Neutrophil (primary cell): ENCODE results near the gene C1QL2.

Experiments used
- H3K27ac ChIP-seq: fragments of 200-600 bp; sonication (generic); 2 replicates; pipeline ENCODE4 v1.5.1; 2016; ENCODE audit warnings: mild to moderate bottlenecking, moderate library complexity
- H3K27me3 ChIP-seq: fragments of 200-600 bp; sonication (generic); 2 replicates; pipeline ENCODE4 v1.6.0; 2016; ENCODE audit warnings: mild to moderate bottlenecking
- H3K36me3 ChIP-seq: fragments of 200-600 bp; sonication (generic); 2 replicates; pipeline ENCODE4 v1.5.1; 2017
- H3K4me1 ChIP-seq, 2 experiments: fragments of 200-600 bp in 1 of 2; sonication (generic) in 1 of 2; 1 replicate in 1 of 2; 2 replicates in 1 of 2; pipeline versions ENCODE4 v1.5.1 to v1.6.1; 2013 to 2016; ENCODE audit warnings: low read depth in 1 of 2, low read length in 1 of 2, mild to moderate bottlenecking in 1 of 2, moderate library complexity in 1 of 2; ENCODE audit not compliant: control insufficient read depth in 1 of 2, insufficient read depth in 1 of 2
- H3K4me3 ChIP-seq, 2 experiments: fragments of 200-600 bp in 1 of 2; sonication (generic) in 1 of 2; 1 replicate in 1 of 2; 2 replicates in 1 of 2; pipeline ENCODE4 v1.5.1; 2013 to 2016; ENCODE audit warnings: low read depth in 1 of 2, low read length in 1 of 2, mild to moderate bottlenecking in 1 of 2, moderate library complexity in 1 of 2
- H3K9me3 ChIP-seq: fragments of 200-600 bp; sonication (generic); 2 replicates; pipeline ENCODE4 v1.5.1; 2016
- TF ChIP-seq, protein P1 (sequence below): fragments of 200-600 bp; sonication (generic); IDR thresholded peaks from 2 replicates; pipeline ENCODE4 v1.5.1; 2016; ENCODE audit warnings: antibody characterized with exemption

C1QL2 gene

DNA sequence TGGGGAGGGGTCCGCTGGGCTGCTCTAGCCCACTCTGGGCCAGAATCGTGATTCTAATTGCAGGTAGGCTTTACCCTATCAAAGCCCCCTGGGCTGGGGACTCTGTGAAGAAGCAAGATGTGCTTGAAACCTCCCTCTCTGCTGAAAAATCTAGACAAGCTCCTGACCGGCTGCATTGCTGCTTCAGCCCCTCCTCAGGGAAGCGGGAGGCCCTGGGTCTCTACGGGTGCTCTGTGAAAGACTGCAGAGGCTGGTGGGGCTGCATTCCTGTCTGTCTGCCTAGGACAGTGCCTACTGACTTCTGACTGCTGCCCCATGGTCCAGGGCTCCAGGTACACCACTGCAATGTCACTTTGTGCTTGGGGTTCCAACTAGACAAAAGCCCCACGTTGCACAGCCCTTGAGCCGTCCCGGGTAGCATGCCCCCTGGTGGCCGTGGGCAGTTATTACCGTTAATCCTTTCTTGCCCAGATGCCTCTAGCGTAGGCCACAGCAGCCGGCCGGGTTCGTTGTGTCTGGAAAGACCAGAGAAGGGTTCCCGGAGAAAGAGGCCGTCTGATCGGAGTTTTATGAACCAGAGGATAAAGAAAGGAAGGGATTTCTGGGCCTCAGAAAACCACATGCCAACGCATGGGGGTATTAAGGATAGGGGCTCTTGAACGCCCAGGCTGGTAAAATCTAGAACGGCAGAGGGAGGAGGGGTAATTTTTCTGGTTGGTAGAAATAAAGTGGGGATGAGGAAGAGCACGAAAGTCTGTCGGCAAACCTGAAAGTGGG is 15.9 kb upstream of the C1QL2 start:
- Histone ChIP-seq H3K9me3 (no peaks in the 10 kb centered on the region), H3K27me3 (peaks cover 12% of the 10 kb centered on the region), H3K4me1 (no peaks in the 10 kb centered on the region), H3K36me3 (no peaks in the 10 kb centered on the region), H3K4me3 (no peak overlapping the region), H3K27ac (no peak overlapping the region)
- TF ChIP-seq, protein P1, sequence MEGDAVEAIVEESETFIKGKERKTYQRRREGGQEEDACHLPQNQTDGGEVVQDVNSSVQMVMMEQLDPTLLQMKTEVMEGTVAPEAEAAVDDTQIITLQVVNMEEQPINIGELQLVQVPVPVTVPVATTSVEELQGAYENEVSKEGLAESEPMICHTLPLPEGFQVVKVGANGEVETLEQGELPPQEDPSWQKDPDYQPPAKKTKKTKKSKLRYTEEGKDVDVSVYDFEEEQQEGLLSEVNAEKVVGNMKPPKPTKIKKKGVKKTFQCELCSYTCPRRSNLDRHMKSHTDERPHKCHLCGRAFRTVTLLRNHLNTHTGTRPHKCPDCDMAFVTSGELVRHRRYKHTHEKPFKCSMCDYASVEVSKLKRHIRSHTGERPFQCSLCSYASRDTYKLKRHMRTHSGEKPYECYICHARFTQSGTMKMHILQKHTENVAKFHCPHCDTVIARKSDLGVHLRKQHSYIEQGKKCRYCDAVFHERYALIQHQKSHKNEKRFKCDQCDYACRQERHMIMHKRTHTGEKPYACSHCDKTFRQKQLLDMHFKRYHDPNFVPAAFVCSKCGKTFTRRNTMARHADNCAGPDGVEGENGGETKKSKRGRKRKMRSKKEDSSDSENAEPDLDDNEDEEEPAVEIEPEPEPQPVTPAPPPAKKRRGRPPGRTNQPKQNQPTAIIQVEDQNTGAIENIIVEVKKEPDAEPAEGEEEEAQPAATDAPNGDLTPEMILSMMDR, result peak; percentile 76

DNA sequence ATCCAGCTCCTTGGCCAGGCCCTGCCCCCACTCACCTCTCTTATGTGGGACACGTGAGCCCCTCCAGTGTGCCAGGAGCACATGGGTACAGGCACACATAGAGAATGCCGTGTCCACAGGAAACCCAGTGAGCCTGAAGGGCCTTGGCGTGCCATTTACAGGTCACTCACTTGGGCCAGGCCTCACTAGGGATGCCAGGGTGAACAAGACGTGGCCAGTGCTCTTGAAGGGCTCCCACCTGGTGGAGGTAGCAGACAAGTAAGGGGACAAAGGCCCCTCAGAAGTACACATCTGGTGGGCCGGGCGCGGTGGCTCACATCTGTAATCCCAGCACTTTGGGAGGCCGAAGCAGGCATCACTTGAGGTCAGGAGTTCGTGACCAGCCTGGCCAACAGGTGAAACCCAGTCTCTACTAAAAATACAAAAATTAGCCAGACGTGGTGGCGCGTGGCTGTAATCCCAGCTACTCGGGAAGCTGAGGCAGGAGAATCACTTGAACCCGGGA is 15.1 kb upstream of the C1QL2 start:
- TF ChIP-seq, protein P1, result no peak
- Histone ChIP-seq H3K27ac (no peak overlapping the region), H3K27me3 (peaks cover 20% of the 10 kb centered on the region), H3K36me3 (no peaks in the 10 kb centered on the region), H3K4me1 (no peaks in the 10 kb centered on the region), H3K9me3 (no peaks in the 10 kb centered on the region), H3K4me3 (no peak overlapping the region)

DNA sequence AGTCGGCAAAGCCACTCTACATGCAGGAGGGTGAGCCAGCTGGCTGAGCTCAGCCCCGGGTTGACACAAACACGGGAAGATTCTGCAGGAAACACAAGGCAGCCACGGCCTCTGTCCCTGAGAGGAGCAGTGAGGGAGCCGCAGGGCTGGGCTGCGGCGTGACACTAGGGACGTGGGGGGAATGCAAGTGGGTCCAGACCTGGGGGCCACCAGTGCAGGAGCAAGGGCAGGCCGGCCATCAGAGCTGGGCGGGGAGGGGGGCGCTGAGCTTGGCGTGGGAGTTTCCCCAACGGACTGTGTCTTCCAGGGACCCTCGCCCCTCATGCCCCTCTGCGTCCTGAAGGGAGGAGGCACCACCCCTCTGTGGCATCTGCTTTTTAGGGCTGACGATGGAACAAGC is 12.0 kb upstream of the C1QL2 start:
- no peaks in the 10 kb centered on the region for H3K9me3 ChIP-seq
- no peaks in the 10 kb centered on the region for H3K4me1 ChIP-seq
- TF ChIP-seq, protein P1, result no peak
- H3K27me3 ChIP-seq, result peaks cover 46% of the 10 kb centered on the region
- no peak overlapping the region for H3K4me3 ChIP-seq
- H3K27ac ChIP-seq, result no peak overlapping the region
- H3K36me3 ChIP-seq, result no peaks in the 10 kb centered on the region

DNA sequence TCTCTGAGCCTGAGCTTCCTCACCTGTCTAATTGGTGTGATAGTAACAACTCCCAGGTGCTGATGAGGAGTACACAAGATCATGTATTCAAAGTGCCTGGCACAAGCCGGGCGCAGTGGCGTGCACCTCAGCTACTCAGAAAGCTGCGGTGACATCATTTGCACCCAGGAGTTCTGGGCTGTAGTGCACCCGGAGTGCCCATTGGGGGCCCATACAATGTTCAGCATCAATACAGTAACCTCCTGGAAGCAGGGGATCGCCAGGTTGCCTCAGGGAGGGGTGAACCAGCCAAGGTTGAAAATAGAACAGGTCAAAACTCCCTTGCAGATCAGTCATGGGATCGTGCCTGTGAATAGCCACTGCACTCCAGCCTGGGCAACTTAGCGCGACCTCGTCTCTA is 11.2 kb upstream of the C1QL2 start:
- H3K4me1 ChIP-seq, result no peaks in the 10 kb centered on the region
- no peak overlapping the region for H3K4me3 ChIP-seq
- H3K9me3 ChIP-seq, result no peaks in the 10 kb centered on the region
- H3K27ac ChIP-seq, result no peak overlapping the region
- TF ChIP-seq, protein P1, result no peak
- peaks cover 54% of the 10 kb centered on the region for H3K27me3 ChIP-seq
- no peaks in the 10 kb centered on the region for H3K36me3 ChIP-seq

DNA sequence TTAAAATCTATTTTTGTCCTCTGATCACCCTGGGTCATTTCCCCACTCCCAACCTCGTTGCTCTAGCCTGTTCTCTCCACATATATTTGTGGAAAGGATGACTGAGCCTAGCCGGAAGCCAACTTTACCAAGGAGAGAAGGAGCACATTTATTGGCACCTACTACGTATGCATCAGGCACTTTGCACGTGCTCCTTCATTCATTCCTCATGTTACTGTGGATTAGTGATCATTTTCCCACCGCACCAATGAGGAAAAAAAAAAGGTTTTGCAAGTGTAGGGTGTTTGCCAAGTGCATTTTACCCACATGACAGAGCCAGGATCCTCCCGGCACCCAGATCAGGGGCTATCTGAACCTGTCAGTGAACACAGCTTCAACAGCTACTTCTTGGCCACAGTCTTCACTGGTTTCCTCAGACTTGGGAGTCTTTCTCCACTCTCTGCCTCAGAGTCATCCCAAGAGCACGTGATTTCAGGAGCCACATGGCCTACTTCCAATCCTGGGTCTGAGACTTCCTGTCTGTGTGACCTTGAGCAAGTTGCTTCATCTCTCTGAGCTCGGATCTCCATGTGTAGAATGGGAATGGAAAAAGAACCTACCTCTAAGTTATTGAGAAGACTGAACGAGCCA is 1.9 kb upstream of the C1QL2 start:
- Histone ChIP-seq H3K36me3 (no peaks in the 10 kb centered on the region), H3K27me3 (peaks cover 100% of the 10 kb centered on the region), H3K4me3 (no peak overlapping the region), H3K4me1 (no peaks in the 10 kb centered on the region), H3K9me3 (no peaks in the 10 kb centered on the region), H3K27ac (no peak overlapping the region)
- TF ChIP-seq, protein P1, result no peak
